Activated T-cell treated with anti-CD3 and anti-CD28 coated beads, Interleukin-2, amount 50 U/mL, for 1 hour (primary cell): Measurements from ENCODE around the gene BCKDHA.
"Not testable (repeated sequence)": the region's sequence is repeated elsewhere in the genome, so short reads cannot be mapped to it uniquely, and the experiment has no call there.

ENCODE experiments used
- DNase-seq: peaks from one replicate; pipeline ENCODE4 v3.0.0-alpha.2; 2020

Gene BCKDHA

DNA sequence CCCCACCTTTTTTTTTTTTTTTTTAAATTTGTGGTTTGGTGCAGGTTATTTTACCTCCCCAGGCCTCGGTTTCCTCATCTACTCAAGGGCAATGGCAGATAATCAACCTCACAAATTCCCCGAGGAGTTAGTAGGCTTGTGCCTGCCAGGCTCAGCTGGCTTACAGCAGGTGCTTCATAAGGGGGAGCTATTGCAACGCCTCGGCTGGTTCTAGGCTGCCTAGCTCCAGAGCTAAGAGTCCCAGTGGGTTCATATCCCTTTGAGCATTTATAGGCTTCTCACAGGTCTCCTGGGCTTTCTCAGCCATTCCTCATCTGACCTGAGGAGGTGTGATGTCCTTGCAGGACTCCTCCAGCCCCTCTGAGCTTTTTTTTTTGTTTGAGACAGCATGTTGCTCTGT lies 10.6 kb downstream of the BCKDHA start:
- no peak for DNase-seq

DNA sequence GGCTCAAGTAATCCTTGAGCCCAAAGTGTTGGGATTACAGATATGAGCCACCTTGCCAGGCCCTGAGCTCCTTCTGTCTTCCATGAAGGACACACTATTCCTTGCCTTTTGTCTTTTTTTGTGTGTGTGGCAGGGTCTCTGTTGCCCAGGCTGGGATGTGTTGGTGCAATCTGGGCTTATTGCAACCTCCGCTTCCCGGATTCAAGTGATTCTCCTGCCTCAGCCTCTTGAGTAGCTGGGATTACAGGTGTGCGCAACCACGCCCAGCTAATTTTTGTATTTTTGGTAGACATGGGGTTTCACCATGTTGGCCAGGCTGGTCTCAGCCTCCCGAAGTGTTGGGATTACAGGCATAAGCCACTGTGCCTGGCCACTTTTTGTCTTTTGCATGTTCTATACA lies 11.2 kb downstream of the BCKDHA start:
- DNase-seq, result not testable (repeated sequence)

DNA sequence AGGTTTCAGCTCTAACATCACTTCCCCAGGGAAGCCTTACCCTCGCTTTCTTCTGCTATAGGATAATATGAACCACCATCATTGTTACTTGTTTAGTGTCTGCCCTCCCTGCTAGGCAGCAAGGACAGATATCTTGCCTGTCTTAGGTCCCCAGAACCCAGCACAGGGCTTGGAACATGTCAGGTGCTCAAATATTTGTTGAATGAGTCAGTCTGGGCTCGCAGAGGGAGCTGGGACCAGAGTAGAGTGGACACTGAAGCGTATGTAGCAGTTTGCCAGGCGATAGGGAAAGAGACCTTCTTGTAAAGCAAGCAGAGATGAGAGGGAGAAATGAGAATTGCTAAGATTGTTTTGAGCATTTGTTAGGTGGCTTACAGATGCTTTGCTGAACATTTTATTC lies 11.7 kb downstream of the BCKDHA start:
- DNase-seq, result no peak

GRCh38 chr19:41410336-41411054 lies 12.9 kb downstream of the BCKDHA start:
- no peak for DNase-seq

DNA sequence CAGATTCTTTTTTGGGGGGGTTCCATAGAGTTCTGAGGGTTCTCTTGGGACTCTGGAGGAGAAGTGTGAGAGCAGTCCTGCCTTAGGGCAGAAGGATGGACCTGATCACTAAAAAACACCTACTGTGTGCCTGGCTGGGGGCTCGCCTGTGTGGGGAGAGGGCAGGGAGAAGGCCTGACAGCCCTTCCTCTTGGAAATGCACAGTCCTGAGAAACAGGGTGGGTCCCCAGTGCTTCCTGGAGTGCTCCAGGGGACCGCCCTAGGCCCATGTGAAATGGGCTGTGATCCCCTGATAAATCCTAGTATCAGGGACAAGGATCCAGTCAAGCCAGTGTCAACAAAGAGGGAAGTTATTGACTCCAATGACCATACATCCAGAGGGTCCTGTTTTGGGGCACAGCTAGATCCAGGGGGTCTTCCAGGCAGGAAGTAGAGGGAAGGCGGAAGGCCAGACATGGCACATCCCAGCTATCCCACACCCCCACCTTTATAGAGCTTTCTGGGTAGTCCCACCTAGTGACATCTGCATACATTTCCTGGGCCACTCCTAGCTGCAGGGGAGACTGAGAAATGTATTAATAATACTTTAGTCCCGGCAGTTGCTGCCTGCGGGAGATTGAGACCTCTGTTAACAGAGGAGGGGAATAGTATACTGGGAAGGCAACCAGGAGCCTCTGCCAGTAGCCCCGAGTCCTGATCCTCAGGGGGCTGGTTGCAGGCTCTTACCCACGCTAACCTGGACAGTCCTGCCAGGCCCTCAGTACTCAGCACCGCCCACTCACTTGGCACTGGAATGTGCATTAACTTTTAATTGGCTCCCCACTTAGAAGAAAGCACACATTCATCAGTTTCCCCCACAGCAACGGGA lies 13.7 kb downstream of the BCKDHA start:
- no peak for DNase-seq

- DNase-seq, result no peak
These were observed 14.3 kb downstream of the BCKDHA start for GRCh38 chr19:41411968-41412265.

GRCh38 chr19:41412953-41413352 lies 15.3 kb downstream of the BCKDHA start:
- DNase-seq, result no peak

DNA sequence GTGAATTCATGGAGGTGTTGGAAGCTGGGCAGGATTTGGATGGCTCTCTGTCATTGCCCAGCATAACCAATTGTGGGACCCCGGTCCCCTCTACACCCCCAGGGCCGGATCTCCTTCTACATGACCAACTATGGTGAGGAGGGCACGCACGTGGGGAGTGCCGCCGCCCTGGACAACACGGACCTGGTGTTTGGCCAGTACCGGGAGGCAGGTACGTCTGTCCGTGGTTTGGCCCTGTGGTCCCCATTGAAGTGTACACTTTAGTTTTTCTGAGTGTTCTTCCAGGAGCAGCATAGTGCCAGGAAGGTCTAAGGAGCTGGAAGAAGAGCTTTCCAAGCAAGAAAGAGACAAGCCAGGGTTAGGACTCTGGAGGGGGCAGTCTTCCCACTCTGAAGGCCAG lies 16.3 kb downstream of the BCKDHA start:
- DNase-seq, result no peak

DNA sequence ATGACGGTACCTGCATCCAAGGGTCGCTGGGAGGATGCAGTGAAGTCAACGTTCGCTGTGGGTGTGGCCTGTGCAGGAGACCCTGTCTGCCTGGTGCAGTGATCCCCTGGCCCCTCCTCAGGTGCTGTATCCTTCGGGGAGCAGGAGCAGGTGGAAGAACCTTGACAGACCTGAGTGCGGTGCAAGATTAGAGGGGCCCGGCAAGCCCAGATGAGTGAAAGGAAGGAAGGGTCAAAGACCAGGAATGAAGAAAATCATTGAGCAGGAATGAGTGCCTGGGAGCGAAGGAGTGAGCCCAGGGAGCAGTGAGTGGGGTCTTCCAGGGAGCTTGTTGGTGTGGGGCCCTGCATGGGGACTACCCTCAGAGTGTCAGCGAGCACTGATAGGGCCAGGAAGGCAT lies 16.8 kb downstream of the BCKDHA start:
- no peak for DNase-seq

DNA sequence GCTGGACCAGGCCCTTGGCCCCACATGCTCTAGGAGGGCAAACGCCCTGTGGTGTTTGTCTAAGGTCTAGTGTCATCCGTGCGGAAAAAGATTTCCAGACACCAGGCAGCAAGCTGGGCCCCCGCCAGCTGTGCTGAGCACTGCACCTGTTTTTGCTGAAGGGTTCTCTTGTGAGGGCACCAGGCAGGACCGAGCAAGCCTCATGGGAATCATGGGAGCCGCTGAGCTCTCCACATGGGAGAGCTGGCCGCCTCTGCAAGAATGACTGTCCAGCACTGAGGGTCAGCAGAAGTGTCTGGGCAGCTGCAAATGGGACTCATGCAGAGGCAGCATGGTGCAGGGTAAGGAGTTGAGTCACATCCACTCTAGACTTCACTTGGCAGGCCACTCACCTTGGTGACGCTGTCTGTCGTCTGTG lies 17.5 kb downstream of the BCKDHA start:
- DNase-seq, result no peak

DNA sequence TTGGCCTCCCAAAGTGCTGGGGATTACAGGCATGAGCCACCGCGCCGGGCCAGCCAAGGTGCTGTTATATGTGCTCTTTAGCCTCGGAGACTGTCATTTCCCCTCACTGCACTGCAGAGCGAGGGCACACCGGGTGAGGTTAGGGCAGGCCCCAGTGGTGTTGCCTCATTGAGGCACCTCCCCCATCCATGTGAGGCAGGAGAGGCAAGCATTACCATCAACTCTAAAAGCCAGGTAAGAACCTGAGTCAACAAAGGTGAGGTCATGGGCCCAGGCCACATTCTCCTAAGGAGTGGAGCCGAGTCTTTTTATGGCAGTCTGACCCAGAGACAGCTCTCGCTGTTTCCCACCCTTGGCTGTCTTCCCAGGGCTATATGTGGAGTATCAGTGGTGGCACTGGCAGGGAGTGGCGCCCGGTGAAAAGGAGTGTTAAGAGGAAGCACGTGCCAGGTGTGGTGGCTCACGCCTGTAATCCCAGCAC lies 18.6 kb downstream of the BCKDHA start:
- no peak for DNase-seq

- no peak for DNase-seq
These were observed 22.7 kb downstream of the BCKDHA start for GRCh38 chr19:41420101-41420880.

- DNase-seq, result no peak
These were observed 23.7 kb downstream of the BCKDHA start for GRCh38 chr19:41421314-41421713.

DNA sequence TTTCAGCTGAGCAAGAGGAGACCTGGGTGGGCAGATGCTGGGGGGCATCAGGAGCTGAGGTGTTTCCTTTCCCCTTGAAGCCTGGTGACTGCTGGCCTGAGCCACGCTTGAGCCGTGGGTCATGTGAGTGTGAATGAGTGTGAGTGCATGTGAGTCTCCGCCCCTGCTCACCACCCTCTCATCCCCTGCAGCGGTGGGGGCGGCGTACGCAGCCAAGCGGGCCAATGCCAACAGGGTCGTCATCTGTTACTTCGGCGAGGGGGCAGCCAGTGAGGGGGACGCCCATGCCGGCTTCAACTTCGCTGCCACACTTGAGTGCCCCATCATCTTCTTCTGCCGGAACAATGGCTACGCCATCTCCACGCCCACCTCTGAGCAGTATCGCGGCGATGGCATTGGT lies 24.4 kb downstream of the BCKDHA start:
- no peak for DNase-seq

DNA sequence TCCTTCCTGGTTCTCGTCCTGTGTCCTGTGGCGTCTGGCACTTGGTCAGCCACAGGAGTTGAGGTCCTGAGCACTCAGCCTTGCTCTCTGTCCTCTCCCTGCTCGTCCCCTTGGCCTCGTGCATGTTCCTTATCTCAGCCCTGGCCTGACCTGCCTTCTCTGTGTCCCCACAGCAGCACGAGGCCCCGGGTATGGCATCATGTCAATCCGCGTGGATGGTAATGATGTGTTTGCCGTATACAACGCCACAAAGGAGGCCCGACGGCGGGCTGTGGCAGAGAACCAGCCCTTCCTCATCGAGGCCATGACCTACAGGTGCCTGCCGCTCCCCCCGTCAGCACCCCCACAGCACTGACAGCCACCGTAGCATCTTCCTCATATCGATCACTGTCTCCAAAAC lies 24.8 kb downstream of the BCKDHA start:
- no peak for DNase-seq

GRCh38 chr19:41422955-41423354 lies 25.3 kb downstream of the BCKDHA start:
- DNase-seq, result no peak

- DNase-seq, result no peak
These were observed 26.9 kb downstream of the BCKDHA start for GRCh38 chr19:41424335-41425173.

DNA sequence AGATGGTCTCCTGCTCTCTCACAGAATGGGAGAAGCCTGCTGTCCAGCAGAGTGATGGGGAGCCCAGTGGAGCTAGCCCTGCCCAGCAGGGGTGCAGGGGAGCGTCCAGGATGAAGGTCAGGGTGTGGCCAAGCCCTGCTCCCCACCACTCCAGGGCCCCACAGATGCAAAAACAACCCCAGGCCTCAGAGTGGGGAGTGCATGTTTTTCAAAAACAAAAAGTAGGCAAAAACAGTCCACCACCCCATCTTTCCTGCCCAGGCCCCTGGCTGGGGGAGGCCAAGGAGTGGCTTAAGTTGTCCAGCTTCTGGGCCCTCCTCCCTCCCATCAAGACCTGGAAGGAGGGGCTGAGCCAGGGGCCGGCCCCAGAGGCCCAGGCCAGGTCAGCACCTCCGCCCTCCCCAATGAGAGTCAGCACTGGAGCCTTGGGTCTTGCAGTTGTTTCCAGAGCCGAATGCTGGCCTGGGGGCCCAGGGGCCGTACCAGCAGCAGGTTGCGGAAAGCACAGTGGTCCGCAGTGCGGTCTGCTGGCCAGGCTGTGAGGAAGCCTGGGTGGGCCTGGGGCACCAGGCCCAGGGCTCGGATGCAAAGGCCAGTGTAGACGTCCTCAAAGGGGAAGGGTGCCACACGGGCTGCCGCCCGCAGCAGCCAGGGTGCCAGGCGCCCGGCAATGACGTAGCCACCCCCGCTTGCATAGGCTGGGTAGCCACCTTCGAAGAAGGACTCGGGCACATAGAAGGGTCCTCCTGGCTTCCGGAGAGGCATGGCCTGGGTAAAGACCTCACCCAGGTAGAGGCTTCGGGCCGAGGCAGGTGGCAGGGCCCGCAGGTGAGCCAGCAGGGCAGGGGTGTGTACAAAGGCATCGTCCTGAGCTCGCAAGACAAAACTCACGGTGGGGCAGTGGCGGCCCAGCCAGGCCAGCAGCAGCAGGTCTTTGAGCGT lies 27.8 kb downstream of the BCKDHA start:
- no peak for DNase-seq

- DNase-seq, result no peak
These were observed 28.7 kb downstream of the BCKDHA start for GRCh38 chr19:41426116-41426841.

- DNase-seq, result peak; percentile 48
These were observed 29.5 kb downstream of the BCKDHA start, which contains the start of gene B3GNT8 for GRCh38 chr19:41426952-41427646. Gene B3GNT8, minus strand, starts transcription at chr19:41427374. Its CDS starts 596 bp downstream, at chr19:41426778.
